AG10803 (cell line): Measurements from ENCODE around the gene PPP1R16B.

ENCODE experiments used
- DNase-seq: peaks from one replicate; pipeline ENCODE4 v3.0.0; 2010; ENCODE audit warnings: low read depth
- H3K4me3 ChIP-seq: 2 replicates; pipeline ENCODE4 v1.5.1; 2011; ENCODE audit warnings: mild to moderate bottlenecking, low read length, control low read depth
- CTCF ChIP-seq: conservative IDR thresholded peaks from 2 replicates; pipeline ENCODE4 v1.5.1; 2011; ENCODE audit warnings: mild to moderate bottlenecking, low read length, control low read depth, inconsistent platforms

Gene PPP1R16B

GRCh38 chr20:38871560-38871953 is 66.1 kb downstream of the PPP1R16B start:
- DNase-seq = no peak
- no peak overlapping the region for H3K4me3 ChIP-seq
- no peak for TF ChIP-seq CTCF

GRCh38 chr20:38872036-38872435 is 66.5 kb downstream of the PPP1R16B start:
- no peak overlapping the region for H3K4me3 ChIP-seq
- DNase-seq = no peak
- no peak for TF ChIP-seq CTCF

- no peak for DNase-seq
- TF ChIP-seq CTCF = no peak
- H3K4me3 ChIP-seq = no peak overlapping the region
Observed at GRCh38 chr20:38872491-38873049, 67.1 kb downstream of the PPP1R16B start.

GRCh38 chr20:38873050-38873581 is 67.6 kb downstream of the PPP1R16B start:
- H3K4me3 ChIP-seq = no peak overlapping the region
- TF ChIP-seq CTCF = no peak
- DNase-seq = no peak

GRCh38 chr20:38874460-38875174 is 69.1 kb downstream of the PPP1R16B start:
- no peak overlapping the region for H3K4me3 ChIP-seq
- no peak for TF ChIP-seq CTCF
- no peak for DNase-seq

- DNase-seq = no peak
- no peak overlapping the region for H3K4me3 ChIP-seq
- no peak for TF ChIP-seq CTCF
Observed at GRCh38 chr20:38875175-38875993, 69.9 kb downstream of the PPP1R16B start.
